Pancreas (tissue), 10 donors: ENCODE results near the gene RAPGEF5. TPM values are rescaled to one million over a fixed set of nuclear protein-coding genes. Genes with fewer than 3 reads are reported as not detected.

ENCODE experiments used
- ATAC-seq, 4 donors: fragments of 200-7000 bp; cut with Tn5 transposase; one replicate each; pipeline versions ENCODE4 v1.8.0 to v1.9.1; 2020; ENCODE audit warnings: mild to moderate bottlenecking in 4 of 4, moderate library complexity in 4 of 4
- DNase-seq, 6 donors: peaks; one replicate each; pipeline ENCODE4 v3.0.0-alpha.2; 2020
- FAIRE-seq: peaks from 2 replicates; lab custom pipeline; 2012; peaks lifted over from hg19 to GRCh38; lab: Jason Lieb, UNC
- H3K27ac ChIP-seq, 4 donors: fragments of 200-600 bp; sonication (generic); 1 replicate in 3 of 4; 2 replicates in 1 of 4; pipeline versions ENCODE4 v1.5.0 to v1.8.0; 2020
- H3K27me3 ChIP-seq, 4 donors: fragments of 200-600 bp; one replicate each; pipeline ENCODE4 v1.8.0; 2021
- H3K36me3 ChIP-seq, 3 donors: fragments of 200-600 bp; sonication (generic) in 1 of 3; one replicate each; pipeline versions ENCODE4 v1.5.0 to v1.8.0; 2020 to 2021
- H3K4me1 ChIP-seq, 3 donors: fragments of 200-600 bp; one replicate each; pipeline ENCODE4 v1.8.0; 2021
- H3K4me3 ChIP-seq, 4 donors: fragments of 200-600 bp; sonication (generic) in 2 of 4; one replicate each; pipeline versions ENCODE4 v1.5.0 to v1.8.0; 2020 to 2021
- H3K9me3 ChIP-seq, 4 donors: fragments of 200-600 bp; one replicate each; pipeline ENCODE4 v1.8.0; 2021
- CTCF ChIP-seq, 4 donors: fragments of 200-600 bp; sonication (generic) in 3 of 4; IDR thresholded peaks; one replicate each; pipeline versions ENCODE4 v1.5.0 to v1.8.0; 2021; ENCODE audit warnings: antibody characterized with exemption in 4 of 4
- WGBS, 2 donors: extraction: QIAGEN DNeasy Blood & Tissue Kit; methylation state at CpG; one replicate each; pipeline ENCODE4 v1.1.7; 2013; 5-methylcytosine and 5-hydroxymethylcytosine counted together
- intact Hi-C, 3 donors: fragments of 100-400 bp; cut with DNase I; formaldehyde crosslinking; loops; one replicate each; pipeline versions ENCODE4 v1.11.1 to v1.14.2; 2022
- polyA plus RNA-seq, 2 donors: library from polyadenylated mRNA; stranded (reverse); fragments of 200-250 nt; gene quantifications; one replicate each; pipeline ENCODE4 v1.2.3, GENCODE V29; 2013
- total RNA-seq, 6 donors: library from RNA; stranded (reverse); fragmentation: NEBNext Ultra II Directional in 4 of 6; extraction: Animal tissue kit (Norgen Biotek cat#: 25700) in 4 of 6; gene quantifications; one replicate each; pipeline versions ENCODE4 v1.2.1 to v1.2.4, GENCODE V29; 2021 to 2023
- donor health status: healthy with polysubstance abuse.
- donor health status: DM: no; HTN: no; CAD: no; lungs with moderate emphysema.
- donor health status: DM: no; HTN: no; CAD: no.
- donor health status: control.
- donor health status: control.
- donor health status: Bipolar disorder and iron deficiency.
- donor health status: DM: yes; HTN: yes; CAD: no.
- donor health status: DM: no; HTN: no; CAD: no.
- donor health status: DM: no; HTN: no; CAD: no.
- donor health status: DM: yes; HTN: yes; CAD: no.

The RAPGEF5 gene
- total and polyA plus RNA-seq, 8 donors: 7.5 to 38.9 (median 29.1) TPM

DNA sequence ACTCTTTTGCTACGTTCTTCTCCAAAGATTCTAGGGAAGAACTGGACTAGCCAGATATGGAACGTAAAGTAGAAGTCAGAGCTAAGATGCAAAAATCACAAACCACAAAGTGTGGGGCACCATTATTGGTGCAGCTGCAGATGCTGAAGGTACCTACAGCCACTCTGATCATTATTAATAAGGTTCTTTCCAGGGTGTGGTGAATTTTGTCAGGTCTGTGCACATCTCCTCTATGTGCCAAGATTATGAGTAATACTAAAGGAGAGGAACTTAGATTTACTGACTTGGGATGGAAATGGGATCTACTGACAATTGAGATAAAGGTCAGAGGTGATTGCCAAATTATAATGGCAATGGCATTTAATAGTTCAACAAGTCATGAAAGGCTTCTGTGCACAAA is 148.2 kb downstream of the RAPGEF5 start:
- peaks cover 8 to 38% (median 18%) of the 10 kb centered on the region in 3 donors for H3K4me1 ChIP-seq
- H3K27me3 ChIP-seq: no peaks in the 10 kb centered on the region
- no peak overlapping the region for H3K4me3 ChIP-seq
- FAIRE-seq: no peak
- no peak for DNase-seq
- no peaks in the 10 kb centered on the region for H3K9me3 ChIP-seq
- intact Hi-C loops: no loop called here
- WGBS, 2 donors: 71 to 78% methylated on average over 2 of the region's 2 CpGs
- peak in 1 of 4 donors; percentile 18 for ATAC-seq
- TF ChIP-seq CTCF (IDR thresholded peaks at IDR 0.05): no peak
- H3K27ac ChIP-seq: no peak overlapping the region
- no peaks in the 10 kb centered on the region for H3K36me3 ChIP-seq

- ATAC-seq: peak in 1 of 4 donors; percentile 31
- 65 to 68% methylated on average over 1 of the region's 1 CpG for WGBS, 2 donors
- Histone ChIP-seq H3K27me3 (no peaks in the 10 kb centered on the region), H3K4me3 (no peak overlapping the region), H3K4me1 (peaks cover 8 to 34% (median 14%) of the 10 kb centered on the region in 3 donors), H3K9me3 (no peaks in the 10 kb centered on the region), H3K36me3 (no peaks in the 10 kb centered on the region), H3K27ac (no peak overlapping the region)
- no peak for DNase-seq
- no peak for FAIRE-seq
- no peak for TF ChIP-seq CTCF (IDR thresholded peaks at IDR 0.05)
- intact Hi-C loops: no loop called here
These were observed 149.2 kb downstream of the RAPGEF5 start for GRCh38 chr7:22207724-22208225.

DNA sequence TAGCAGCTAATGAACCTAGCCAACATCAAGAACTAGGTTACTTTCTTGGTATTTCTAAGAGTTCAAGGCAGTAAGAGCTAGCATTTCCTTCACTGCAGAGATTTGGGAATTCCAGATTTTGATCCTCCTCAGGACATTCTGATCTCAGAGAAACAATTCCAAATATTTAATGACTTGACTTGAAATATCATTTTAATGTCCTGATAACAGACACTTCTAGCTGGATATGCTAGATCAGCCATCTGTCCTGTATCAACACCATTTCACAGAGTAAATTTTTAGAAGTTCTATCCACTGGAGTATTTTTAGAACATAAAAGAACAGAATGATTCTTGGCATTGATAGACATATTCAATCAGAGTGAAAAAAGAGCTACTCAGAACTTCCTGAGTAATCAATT is 151.3 kb downstream of the RAPGEF5 start:
- no peak for FAIRE-seq
- H3K9me3 ChIP-seq: no peaks in the 10 kb centered on the region
- intact Hi-C loops: no loop called here
- TF ChIP-seq CTCF (IDR thresholded peaks at IDR 0.05): no peak
- H3K4me1 ChIP-seq: peaks cover 20 to 42% (median 25%) of the 10 kb centered on the region in 3 donors
- no peak for DNase-seq
- no peak overlapping the region for H3K4me3 ChIP-seq
- no peaks in the 10 kb centered on the region for H3K27me3 ChIP-seq
- H3K27ac ChIP-seq: no peak overlapping the region
- no peak for ATAC-seq
- no peaks in the 10 kb centered on the region for H3K36me3 ChIP-seq

DNA sequence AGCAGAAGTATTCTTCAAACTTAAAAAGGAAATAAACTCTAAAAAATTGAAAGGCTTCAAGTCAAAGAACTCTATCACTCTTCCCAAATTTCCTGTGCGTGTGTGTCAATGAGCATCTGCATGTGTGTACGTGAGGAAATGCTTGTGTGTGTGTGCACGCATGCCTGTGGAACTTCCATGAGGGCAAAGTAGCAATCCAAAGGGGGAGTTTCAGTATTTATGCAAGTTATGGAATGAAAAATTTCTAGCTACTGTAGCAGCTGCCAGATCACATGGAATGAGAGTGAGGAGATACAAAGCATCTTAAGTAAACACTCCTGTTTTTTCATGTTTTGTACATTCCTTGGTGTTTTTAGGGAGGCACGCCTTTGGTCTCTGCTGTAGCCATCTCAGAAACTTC is 152.6 kb downstream of the RAPGEF5 start:
- 77 to 83% methylated on average over 4 of the region's 4 CpGs for WGBS, 2 donors
- no peak for ATAC-seq

More for the DNA sequence above, 152.6 kb downstream of the RAPGEF5 start:
- no peak for TF ChIP-seq CTCF (IDR thresholded peaks at IDR 0.05)
- no peak overlapping the region for H3K4me3 ChIP-seq
- H3K27ac ChIP-seq: no peak overlapping the region
- intact Hi-C loops: no loop called here
- DNase-seq: no peak
- H3K27me3 ChIP-seq: no peaks in the 10 kb centered on the region
- H3K4me1 ChIP-seq: peaks cover 16 to 46% (median 32%) of the 10 kb centered on the region in 3 donors
- no peak for FAIRE-seq
- H3K9me3 ChIP-seq: no peaks in the 10 kb centered on the region
- H3K36me3 ChIP-seq: no peaks in the 10 kb centered on the region
